Endothelial cell of umbilical vein (primary cell): ENCODE data around the gene TMEM213. TPM values are rescaled to one million over a fixed set of nuclear protein-coding genes. Genes with fewer than 3 reads are reported as not detected.

Experiments used
- BruUV-seq: library from RNA; stranded (reverse); fragments of 400-500 nt; replicated peaks from 2 replicates; lab custom pipeline; 2021; lab: Mats Ljungman, UMichigan
- CTCF ChIA-PET: fragments of 300-600, 350-600 bp; sonication (Branson Sonifier 250); formaldehyde crosslinking; loops from one replicate; lab custom pipeline; 2021; ENCODE audit warnings: antibody characterized with exemption, inconsistent platforms; lab: Charles Lee
- POLR2A ChIA-PET: fragments of 300-600, 350-600 bp; sonication (Branson Sonifier 250); formaldehyde crosslinking; loops from one replicate; lab custom pipeline; 2021; ENCODE audit warnings: antibody characterized with exemption, inconsistent platforms; lab: Charles Lee
- DNase-seq: peaks from one replicate; pipeline ENCODE4 v3.0.0-alpha.2; 2011; ENCODE audit warnings: low read depth, low spot score
- FAIRE-seq: peaks from 2 replicates; lab custom pipeline; 2011; peaks lifted over from hg19 to GRCh38; lab: Jason Lieb, UNC
- H2AFZ ChIP-seq: 2 replicates; pipeline ENCODE4 v1.6.0; 2012; ENCODE audit warnings: low read depth, low read length, control low read depth, inconsistent platforms
- H3K27ac ChIP-seq: 2 replicates; pipeline ENCODE4 v1.5.1; 2011; ENCODE audit warnings: low read depth, mild to moderate bottlenecking, control low read depth, low read length, moderate library complexity; ENCODE audit not compliant: insufficient read depth
- H3K27me3 ChIP-seq, 2 experiments: 2 replicates each; pipeline versions ENCODE4 v1.6.0 to v1.6.1; 2011; ENCODE audit warnings: low read length in 2 of 2, mixed read lengths in 1 of 2; ENCODE audit not compliant: control insufficient read depth in 2 of 2, insufficient read depth in 2 of 2
- H3K36me3 ChIP-seq, 2 experiments: 2 replicates in 1 of 2; 3 replicates in 1 of 2; pipeline ENCODE4 v1.5.1; 2011; ENCODE audit warnings: low read length in 2 of 2, mild to moderate bottlenecking in 1 of 2, moderate library complexity in 1 of 2; ENCODE audit not compliant: control insufficient read depth in 2 of 2, insufficient read depth in 2 of 2; ENCODE audit errors: extremely low read depth in 1 of 2
- H3K4me1 ChIP-seq: 3 replicates; pipeline ENCODE4 v1.5.1; 2011; ENCODE audit warnings: mild to moderate bottlenecking, low read length; ENCODE audit not compliant: control insufficient read depth, insufficient read depth; ENCODE audit errors: extremely low read depth
- H3K4me2 ChIP-seq: 2 replicates; pipeline ENCODE4 v1.6.1; 2011; ENCODE audit warnings: low read length, control low read depth, mixed read lengths; ENCODE audit not compliant: insufficient read depth
- H3K4me3 ChIP-seq, 3 experiments: fragments of 200-600 bp in 1 of 3; sonication (generic), shearing (Covaris generic) in 1 of 3; replicated peaks in 1 of 3; 2 replicates each; pipeline ENCODE4 v1.5.1; 2011 to 2016; ENCODE audit warnings: control low read depth in 3 of 3, low read length in 3 of 3, mild to moderate bottlenecking in 2 of 3, inconsistent platforms in 1 of 3, low read depth in 1 of 3, moderate library complexity in 1 of 3; ENCODE audit not compliant: insufficient read depth in 1 of 3
- H3K79me2 ChIP-seq: 2 replicates; pipeline ENCODE4 v1.6.0; 2012; ENCODE audit warnings: low read length, inconsistent platforms; ENCODE audit not compliant: control insufficient read depth, insufficient read depth
- H3K9ac ChIP-seq: replicated peaks from 2 replicates; pipeline ENCODE3; 2011; ENCODE audit warnings: low read length, control low read depth; ENCODE audit not compliant: insufficient read depth; ENCODE audit errors: extremely low read depth
- H3K9me1 ChIP-seq: replicated peaks from 3 replicates; pipeline ENCODE4 v1.6.0; 2011; ENCODE audit warnings: mild to moderate bottlenecking, low read length; ENCODE audit not compliant: control insufficient read depth, insufficient read depth; ENCODE audit errors: extremely low read depth
- H3K9me3 ChIP-seq: replicated peaks from 2 replicates; pipeline ENCODE4 v1.5.1; 2012; ENCODE audit warnings: low read length, inconsistent platforms; ENCODE audit not compliant: control insufficient read depth, insufficient read depth
- H4K20me1 ChIP-seq: replicated peaks from 2 replicates; pipeline ENCODE3; 2011; ENCODE audit warnings: mild to moderate bottlenecking, low read length; ENCODE audit not compliant: control insufficient read depth, insufficient read depth; ENCODE audit errors: extremely low read depth
- EZH2 ChIP-seq: IDR thresholded peaks from 2 replicates; pipeline ENCODE4 v1.6.1; 2012; ENCODE audit warnings: borderline replicate concordance, low read depth, mild to moderate bottlenecking, moderate library complexity, low read length, inconsistent platforms; ENCODE audit not compliant: severe bottlenecking
- FOS ChIP-seq: IDR thresholded peaks from 2 replicates; pipeline ENCODE4 v1.6.1; 2011; ENCODE audit warnings: mild to moderate bottlenecking, low read length, moderate library complexity, borderline replicate concordance; ENCODE audit not compliant: insufficient read depth
- GATA2 ChIP-seq: IDR thresholded peaks from 2 replicates; pipeline ENCODE4 v1.7.0; 2011; ENCODE audit warnings: low read depth, mild to moderate bottlenecking, moderate library complexity, mixed read lengths, low read length; ENCODE audit not compliant: insufficient read length, insufficient read depth
- JUN ChIP-seq: IDR thresholded peaks from 2 replicates; pipeline ENCODE4 v1.6.1; 2011; ENCODE audit warnings: borderline replicate concordance, low read depth; ENCODE audit not compliant: insufficient read length, insufficient read depth
- MYC ChIP-seq: IDR thresholded peaks from one replicate; pipeline ENCODE4 v1.6.1; 2011; ENCODE audit warnings: mild to moderate bottlenecking, low read depth, low read length
- POLR2A ChIP-seq: IDR thresholded peaks from 2 replicates; pipeline ENCODE4 v1.6.1; 2012; ENCODE audit warnings: low read depth, mild to moderate bottlenecking, control low read depth, low read length
- POLR2AphosphoS5 ChIP-seq: IDR thresholded peaks from 2 replicates; pipeline ENCODE4 v1.6.1; 2012; ENCODE audit warnings: low read depth, mild to moderate bottlenecking, control low read depth, low read length, moderate library complexity; ENCODE audit not compliant: insufficient read depth
- dilution Hi-C: fragments of 300-500 bp; cut with MboI; formaldehyde crosslinking; loops from one replicate; pipeline ENCODE4 v1.15.0; 2019; ENCODE audit warnings: low sequenced_read_pairs; ENCODE audit not compliant: extremely low pct_ligation_motif_present
- intact Hi-C: fragments of 100-400 bp; cut with micrococcal nuclease; formaldehyde crosslinking; loops from one replicate; pipeline ENCODE4 v1.10.0; 2022
- polyA plus RNA-seq, 4 experiments: library from polyadenylated mRNA; depleted of rRNA in 3 of 4; stranded (reverse) in 3 of 4; unstranded in 1 of 4; fragments of >200 nt; gene quantifications; 2 replicates each; pipeline versions ENCODE4 v1.2.1 to v1.2.3, GENCODE V29; 2011 to 2012; ENCODE audit warnings: missing spikeins in 1 of 4
- total RNA-seq: library from RNA; stranded (reverse); gene quantifications from 2 replicates; pipeline ENCODE4 v1.2.3, GENCODE V29; 2021
- TF ChIP-seq, protein P1 (sequence below), 2 donors: IDR thresholded peaks; 1 replicate in 1 of 2; 2 replicates in 1 of 2; pipeline ENCODE4 v1.5.1; 2011; ENCODE audit warnings: low read length in 2 of 2, mild to moderate bottlenecking in 2 of 2, moderate library complexity in 2 of 2, control low read depth in 1 of 2, inconsistent platforms in 1 of 2, low read depth in 1 of 2; ENCODE audit not compliant: insufficient read depth in 1 of 2; ENCODE audit errors: extremely low read depth in 1 of 2
- TF ChIP-seq, protein P2 (sequence below): IDR thresholded peaks from 2 replicates; pipeline ENCODE4 v1.6.1; 2011; ENCODE audit not compliant: insufficient read depth, insufficient read length

Gene TMEM213
- total and polyA plus RNA-seq, 2 donors (not counting 3 experiments of a cell fraction or from before 2014, with no cell fraction given): not detected

DNA sequence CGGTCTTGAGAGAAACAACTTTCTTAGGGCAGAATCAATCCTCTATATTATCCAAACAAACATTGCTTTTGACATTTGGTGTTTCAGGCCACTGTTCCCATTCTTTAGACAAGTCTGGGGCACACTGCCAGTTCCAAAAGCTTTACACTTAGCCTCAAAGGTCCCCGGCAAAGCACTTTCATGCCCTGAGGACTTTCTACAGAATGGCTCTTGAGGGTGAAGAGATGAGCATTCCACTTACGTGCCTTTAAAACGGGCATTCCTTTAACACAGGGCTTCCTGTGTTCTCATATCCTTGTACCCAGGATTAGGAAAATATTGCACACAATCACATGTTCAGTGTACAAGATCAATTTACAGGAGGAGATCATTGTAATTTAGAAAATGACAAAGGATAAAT is 13.1 kb upstream of the TMEM213 start:
- DNase-seq (peak; percentile 4), FAIRE-seq (no peak)
- Histone ChIP-seq H2AFZ (no peak overlapping the region), H3K27me3 (no peaks in the 10 kb centered on the region), H3K27ac (no peak overlapping the region), H3K9me3 (no peaks in the 10 kb centered on the region), H4K20me1 (no peaks in the 10 kb centered on the region), H3K79me2 (no peaks in the 10 kb centered on the region), H3K4me3 (no peak overlapping the region), H3K4me1 (no peaks in the 10 kb centered on the region), H3K4me2 (no peak overlapping the region), H3K9me1 (no peaks in the 10 kb centered on the region), H3K9ac (no peak overlapping the region), H3K36me3 (no peaks in the 10 kb centered on the region)
- ChIA-PET CTCF (interaction anchor here (0.7 kb wide), 1 partner anchor 798 kb away, joined by 3 read pairs; no protein-coding TSS in a partner anchor), POLR2A (no interaction called here)
- dilution Hi-C loops: no loop called here
- TF ChIP-seq POLR2AphosphoS5 (no peak), JUN (no peak), FOS (no peak), POLR2A (no peak), GATA2 (no peak), MYC (no peak), EZH2 (no peak)
- TF ChIP-seq, protein P1, sequence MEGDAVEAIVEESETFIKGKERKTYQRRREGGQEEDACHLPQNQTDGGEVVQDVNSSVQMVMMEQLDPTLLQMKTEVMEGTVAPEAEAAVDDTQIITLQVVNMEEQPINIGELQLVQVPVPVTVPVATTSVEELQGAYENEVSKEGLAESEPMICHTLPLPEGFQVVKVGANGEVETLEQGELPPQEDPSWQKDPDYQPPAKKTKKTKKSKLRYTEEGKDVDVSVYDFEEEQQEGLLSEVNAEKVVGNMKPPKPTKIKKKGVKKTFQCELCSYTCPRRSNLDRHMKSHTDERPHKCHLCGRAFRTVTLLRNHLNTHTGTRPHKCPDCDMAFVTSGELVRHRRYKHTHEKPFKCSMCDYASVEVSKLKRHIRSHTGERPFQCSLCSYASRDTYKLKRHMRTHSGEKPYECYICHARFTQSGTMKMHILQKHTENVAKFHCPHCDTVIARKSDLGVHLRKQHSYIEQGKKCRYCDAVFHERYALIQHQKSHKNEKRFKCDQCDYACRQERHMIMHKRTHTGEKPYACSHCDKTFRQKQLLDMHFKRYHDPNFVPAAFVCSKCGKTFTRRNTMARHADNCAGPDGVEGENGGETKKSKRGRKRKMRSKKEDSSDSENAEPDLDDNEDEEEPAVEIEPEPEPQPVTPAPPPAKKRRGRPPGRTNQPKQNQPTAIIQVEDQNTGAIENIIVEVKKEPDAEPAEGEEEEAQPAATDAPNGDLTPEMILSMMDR (IDR thresholded peaks at IDR 0.05; ENCODE audit: extremely low read depth in 1 of 2, insufficient read depth in 1 of 2, low read depth in 1 of 2, low read length in 2 of 2): no peak
- TF ChIP-seq, protein P2, sequence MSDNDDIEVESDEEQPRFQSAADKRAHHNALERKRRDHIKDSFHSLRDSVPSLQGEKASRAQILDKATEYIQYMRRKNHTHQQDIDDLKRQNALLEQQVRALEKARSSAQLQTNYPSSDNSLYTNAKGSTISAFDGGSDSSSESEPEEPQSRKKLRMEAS: no peak
- intact Hi-C loops: no loop called here
- BruUV-seq: no TSS peak
